ENCODE results near the gene ACAA1. TPM values are rescaled to one million over a fixed set of nuclear protein-coding genes. Genes with fewer than 3 reads are reported as not detected.

Gene ACAA1, protein sequence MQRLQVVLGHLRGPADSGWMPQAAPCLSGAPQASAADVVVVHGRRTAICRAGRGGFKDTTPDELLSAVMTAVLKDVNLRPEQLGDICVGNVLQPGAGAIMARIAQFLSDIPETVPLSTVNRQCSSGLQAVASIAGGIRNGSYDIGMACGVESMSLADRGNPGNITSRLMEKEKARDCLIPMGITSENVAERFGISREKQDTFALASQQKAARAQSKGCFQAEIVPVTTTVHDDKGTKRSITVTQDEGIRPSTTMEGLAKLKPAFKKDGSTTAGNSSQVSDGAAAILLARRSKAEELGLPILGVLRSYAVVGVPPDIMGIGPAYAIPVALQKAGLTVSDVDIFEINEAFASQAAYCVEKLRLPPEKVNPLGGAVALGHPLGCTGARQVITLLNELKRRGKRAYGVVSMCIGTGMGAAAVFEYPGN
- polyA plus RNA-seq (2013) = 54.5 TPM

DNA sequence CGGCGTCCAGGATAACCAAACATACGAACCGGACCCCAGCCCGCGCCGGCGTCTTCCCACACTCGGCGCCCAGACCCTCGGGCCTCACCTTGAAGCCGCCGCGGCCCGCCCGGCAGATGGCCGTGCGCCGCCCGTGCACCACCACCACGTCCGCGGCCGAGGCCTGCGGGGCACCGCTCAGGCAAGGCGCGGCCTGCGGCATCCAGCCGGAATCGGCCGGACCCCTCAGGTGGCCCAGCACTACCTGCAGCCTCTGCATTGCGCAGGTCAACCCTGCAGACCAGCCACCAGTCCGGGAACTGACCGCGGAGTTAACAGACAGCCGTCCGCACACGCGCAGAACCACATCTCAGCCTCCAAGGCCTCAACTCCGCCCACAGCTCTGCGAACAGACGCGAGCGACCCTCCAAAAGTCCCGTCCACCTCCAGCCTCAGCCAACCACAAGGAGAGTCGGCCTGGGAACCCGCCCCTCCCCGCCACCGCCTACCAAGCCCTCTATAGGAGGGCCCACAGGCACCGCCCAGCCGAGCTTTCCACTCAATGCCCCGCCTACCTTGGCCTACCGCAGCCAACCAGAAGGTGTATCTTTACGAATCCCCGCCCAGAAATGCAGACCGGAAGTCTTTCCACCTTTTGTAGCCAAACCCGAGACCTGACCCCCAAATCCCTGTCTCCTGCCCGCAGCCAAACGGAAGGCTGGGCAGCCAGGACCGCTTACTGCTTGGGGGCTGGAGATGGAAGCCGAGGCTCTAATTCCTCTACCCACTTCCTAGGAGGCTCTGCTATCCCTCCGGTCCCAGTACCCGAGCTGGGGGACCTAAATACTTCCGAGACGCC, at the start of gene ACAA1:
Gene ACAA1 (minus strand): TSS at position 351 of the 838 bp plus-strand sequence. CDS start 92 bp downstream, at position 259.
- DNase-seq = peak; percentile 98 to 99 (median 99)
- Histone ChIP-seq H3K4me3 (ENCODE audit: control insufficient read depth in 1 of 7, extremely low read depth in 1 of 7, insufficient read depth in 4 of 7, low read depth in 2 of 7, low read length in 6 of 7) (peak within 1 kb of the TSS; percentile 81 to 97 (median 92)), H3K4me1 (ENCODE audit: control extremely low read depth in 1 of 4, control insufficient read depth in 4 of 4, insufficient read depth in 4 of 4, low read length in 3 of 4) (peaks cover 2 to 53% (median 45%) of the 10 kb centered on the region in 4 experiments), H3K9me3 (ENCODE audit: control extremely low read depth in 1 of 5, control insufficient read depth in 4 of 5, insufficient read depth in 2 of 5, low read depth in 1 of 5, low read length in 4 of 5) (no peaks in the 10 kb centered on the region), H3K36me3 (ENCODE audit: control insufficient read depth in 4 of 4, insufficient read depth in 4 of 4, low read length in 3 of 4) (peaks cover 10 to 43% (median 38%) of the 10 kb centered on the region in 4 experiments), H3K27ac (ENCODE audit: insufficient read depth in 1 of 2, low read depth in 1 of 2, low read length in 2 of 2, poor library complexity in 1 of 2, severe bottlenecking in 2 of 2) (peak within 1 kb of the TSS; percentile 61 to 82), H3K27me3 (replicated peaks in 2 of 5; ENCODE audit: control insufficient read depth in 4 of 5, insufficient read depth in 5 of 5, low read length in 4 of 5) (no peaks in the 10 kb centered on the region)
- POLR2A ChIA-PET = interaction anchor here (1.0 to 3.5 kb wide), 3 partner anchors 25 to 140 kb away, joined by 3 to 17 read pairs (median 3); partner anchors contain the start of gene OXSR1
- CTCF ChIA-PET = interaction anchor here (0.8 to 3.7 kb wide), 6 partner anchors 10 to 210 kb away, joined by 3 to 27 read pairs (median 3); partner anchors contain the start of genes OXSR1 and XYLB
- 0% methylated on average over 57 of the region's 66 CpGs for WGBS (ENCODE audit: insufficient coverage)

DNA sequence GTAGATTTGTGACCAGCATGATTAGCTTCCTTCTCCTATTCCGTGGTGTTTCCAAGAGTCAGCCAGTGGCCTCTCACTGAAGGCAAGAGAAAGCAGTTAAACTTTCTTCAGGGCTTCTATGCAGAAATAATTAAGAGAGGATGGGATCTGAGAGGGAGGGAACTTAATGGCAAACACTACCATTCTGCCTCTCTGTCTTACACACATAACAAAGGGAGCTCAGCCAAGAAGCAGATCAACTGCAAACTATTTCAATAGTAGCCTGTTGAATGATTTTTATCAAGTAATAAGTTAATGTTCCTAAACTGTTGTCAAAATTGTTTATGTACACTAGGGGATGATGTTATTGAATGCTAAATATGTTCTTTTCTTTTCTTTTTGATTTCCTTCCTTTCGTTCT, 40.3 kb upstream of the ACAA1 start:
- no peak overlapping the region for H3K4me3 ChIP-seq (ENCODE audit: control insufficient read depth in 1 of 7, extremely low read depth in 1 of 7, insufficient read depth in 4 of 7, low read depth in 2 of 7, low read length in 6 of 7)
- peaks cover 0 to 4% (median 0%) of the 10 kb centered on the region in 4 experiments for H3K36me3 ChIP-seq (ENCODE audit: control insufficient read depth in 4 of 4, insufficient read depth in 4 of 4, low read length in 3 of 4)
- POLR2A ChIA-PET = no interaction called here
- H3K4me1 ChIP-seq (ENCODE audit: control extremely low read depth in 1 of 4, control insufficient read depth in 4 of 4, insufficient read depth in 4 of 4, low read length in 3 of 4) = peaks cover 0 to 7% (median 1%) of the 10 kb centered on the region in 4 experiments
- H3K27me3 ChIP-seq (replicated peaks in 2 of 5; ENCODE audit: control insufficient read depth in 4 of 5, insufficient read depth in 5 of 5, low read length in 4 of 5) = no peaks in the 10 kb centered on the region
- no peaks in the 10 kb centered on the region for H3K9me3 ChIP-seq (ENCODE audit: control extremely low read depth in 1 of 5, control insufficient read depth in 4 of 5, insufficient read depth in 2 of 5, low read depth in 1 of 5, low read length in 4 of 5)
- DNase-seq = no peak
- no peak overlapping the region for H3K27ac ChIP-seq (ENCODE audit: insufficient read depth in 1 of 2, low read depth in 1 of 2, low read length in 2 of 2, poor library complexity in 1 of 2, severe bottlenecking in 2 of 2)
- CTCF ChIA-PET = interaction anchor here (1.7 to 2.1 kb wide), 2 partner anchors 11 to 14 kb away, joined by 4 read pairs; no protein-coding TSS in a partner anchor
- WGBS (ENCODE audit: insufficient coverage) = 100% methylated on average over 1 of the region's 2 CpGs

DNA sequence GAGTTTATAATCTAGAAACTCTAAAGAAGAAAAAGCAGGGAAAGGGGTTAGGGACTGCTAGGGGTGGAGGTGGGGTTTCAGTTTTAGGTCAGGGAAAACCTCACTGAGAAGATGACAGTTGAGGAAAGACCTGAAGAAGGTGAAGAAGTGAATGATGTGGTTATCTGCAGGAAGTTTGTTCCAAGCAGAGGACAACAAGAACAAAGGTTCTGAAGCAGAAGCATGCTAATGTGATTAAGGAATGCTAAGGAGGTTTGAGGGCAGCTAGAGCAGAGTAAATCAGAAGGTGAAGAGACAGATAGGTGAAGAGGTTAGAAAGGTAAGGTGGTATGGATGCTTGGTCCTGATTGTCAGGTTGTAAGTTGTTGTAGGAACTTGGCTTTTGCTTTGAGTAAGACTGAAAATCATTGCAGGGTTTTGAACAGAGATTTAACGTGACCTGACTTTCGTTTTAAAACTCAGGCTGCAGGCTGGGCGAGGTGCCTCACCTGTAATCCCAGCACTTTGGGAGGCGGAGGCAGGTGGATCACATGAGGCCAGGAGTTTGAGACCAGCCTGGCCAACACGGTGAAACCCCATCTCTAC, 37.0 kb upstream of the ACAA1 start:
- ChIA-PET POLR2A (no interaction called here), CTCF (no interaction called here)
- no peak overlapping the region for H3K27ac ChIP-seq (ENCODE audit: insufficient read depth in 1 of 2, low read depth in 1 of 2, low read length in 2 of 2, poor library complexity in 1 of 2, severe bottlenecking in 2 of 2)

DNA sequence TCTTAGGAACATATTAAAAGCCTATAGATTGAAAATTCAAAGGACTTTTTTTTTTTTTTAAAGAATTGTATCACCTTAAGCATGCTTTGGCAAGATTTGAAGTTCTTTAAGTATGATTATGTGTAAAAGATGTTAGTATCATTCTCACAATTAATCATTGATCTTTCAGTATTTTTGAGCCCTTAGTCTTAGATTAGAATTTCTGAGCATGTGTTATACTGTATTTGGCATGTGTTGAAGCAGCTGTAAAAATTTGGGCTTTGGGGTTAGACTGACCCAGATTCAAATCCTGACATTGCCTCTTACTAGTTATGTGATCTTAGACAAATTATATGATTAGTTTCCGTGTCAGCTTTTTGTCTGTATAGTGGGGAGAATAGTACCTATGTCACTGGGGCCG, 34.7 kb upstream of the ACAA1 start:
- H3K27me3 ChIP-seq (replicated peaks in 2 of 5; ENCODE audit: control insufficient read depth in 4 of 5, insufficient read depth in 5 of 5, low read length in 4 of 5) = no peaks in the 10 kb centered on the region
- no peaks in the 10 kb centered on the region for H3K9me3 ChIP-seq (ENCODE audit: control extremely low read depth in 1 of 5, control insufficient read depth in 4 of 5, insufficient read depth in 2 of 5, low read depth in 1 of 5, low read length in 4 of 5)
- no peaks in the 10 kb centered on the region for H3K36me3 ChIP-seq (ENCODE audit: control insufficient read depth in 4 of 4, insufficient read depth in 4 of 4, low read length in 3 of 4)
- CTCF ChIA-PET = interaction anchor here (1.6 kb wide), 1 partner anchor 29 kb away, joined by 3 read pairs; no protein-coding TSS in a partner anchor
- POLR2A ChIA-PET = no interaction called here
- no peak overlapping the region for H3K27ac ChIP-seq (ENCODE audit: insufficient read depth in 1 of 2, low read depth in 1 of 2, low read length in 2 of 2, poor library complexity in 1 of 2, severe bottlenecking in 2 of 2)
- peaks cover 6 to 11% (median 8%) of the 10 kb centered on the region in 4 experiments for H3K4me1 ChIP-seq (ENCODE audit: control extremely low read depth in 1 of 4, control insufficient read depth in 4 of 4, insufficient read depth in 4 of 4, low read length in 3 of 4)
- no peak for DNase-seq
- 100% methylated on average over 1 of the region's 2 CpGs for WGBS (ENCODE audit: insufficient coverage)
- H3K4me3 ChIP-seq (ENCODE audit: control insufficient read depth in 1 of 7, extremely low read depth in 1 of 7, insufficient read depth in 4 of 7, low read depth in 2 of 7, low read length in 6 of 7) = no peak overlapping the region

More for the DNA sequence above, 37.0 kb upstream of the ACAA1 start:
- Histone ChIP-seq H3K27me3 (replicated peaks in 2 of 5; ENCODE audit: control insufficient read depth in 4 of 5, insufficient read depth in 5 of 5, low read length in 4 of 5) (no peaks in the 10 kb centered on the region), H3K4me3 (ENCODE audit: control insufficient read depth in 1 of 7, extremely low read depth in 1 of 7, insufficient read depth in 4 of 7, low read depth in 2 of 7, low read length in 6 of 7) (no peak overlapping the region), H3K4me1 (ENCODE audit: control extremely low read depth in 1 of 4, control insufficient read depth in 4 of 4, insufficient read depth in 4 of 4, low read length in 3 of 4) (peaks cover 0 to 7% (median 0%) of the 10 kb centered on the region in 4 experiments), H3K36me3 (ENCODE audit: control insufficient read depth in 4 of 4, insufficient read depth in 4 of 4, low read length in 3 of 4) (no peaks in the 10 kb centered on the region), H3K9me3 (ENCODE audit: control extremely low read depth in 1 of 5, control insufficient read depth in 4 of 5, insufficient read depth in 2 of 5, low read depth in 1 of 5, low read length in 4 of 5) (no peaks in the 10 kb centered on the region)
- WGBS (ENCODE audit: insufficient coverage) = 100% methylated on average over 4 of the region's 5 CpGs
- no peak for DNase-seq

DNA sequence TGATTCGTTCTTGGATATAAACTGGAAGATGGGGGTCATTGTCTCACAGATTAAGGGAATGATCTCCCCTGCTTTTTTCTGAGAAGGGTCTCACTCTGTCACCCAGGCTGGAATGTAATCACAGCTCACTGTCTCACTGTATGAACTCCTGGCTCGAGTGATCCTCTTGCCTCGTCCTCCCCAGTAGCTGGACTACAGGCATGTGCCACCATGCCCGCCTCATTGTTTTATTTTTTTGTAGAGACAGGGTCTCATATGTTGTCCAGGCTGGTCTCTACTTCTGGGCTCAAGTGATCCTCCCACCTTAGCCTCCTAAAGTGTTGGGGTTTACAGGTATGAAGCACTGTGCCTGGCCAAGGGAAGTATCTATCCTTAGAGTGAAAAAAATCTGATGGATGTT, 33.8 kb upstream of the ACAA1 start:
- ChIA-PET POLR2A (no interaction called here), CTCF (interaction anchor here (1.6 kb wide), 1 partner anchor 28 kb away, joined by 3 read pairs; no protein-coding TSS in a partner anchor)
- DNase-seq = no peak
- Histone ChIP-seq H3K4me3 (ENCODE audit: control insufficient read depth in 1 of 7, extremely low read depth in 1 of 7, insufficient read depth in 4 of 7, low read depth in 2 of 7, low read length in 6 of 7) (no peak overlapping the region), H3K27ac (ENCODE audit: insufficient read depth in 1 of 2, low read depth in 1 of 2, low read length in 2 of 2, poor library complexity in 1 of 2, severe bottlenecking in 2 of 2) (no peak overlapping the region), H3K36me3 (ENCODE audit: control insufficient read depth in 4 of 4, insufficient read depth in 4 of 4, low read length in 3 of 4) (no peaks in the 10 kb centered on the region), H3K9me3 (ENCODE audit: control extremely low read depth in 1 of 5, control insufficient read depth in 4 of 5, insufficient read depth in 2 of 5, low read depth in 1 of 5, low read length in 4 of 5) (no peaks in the 10 kb centered on the region), H3K27me3 (replicated peaks in 2 of 5; ENCODE audit: control insufficient read depth in 4 of 5, insufficient read depth in 5 of 5, low read length in 4 of 5) (no peaks in the 10 kb centered on the region), H3K4me1 (ENCODE audit: control extremely low read depth in 1 of 4, control insufficient read depth in 4 of 4, insufficient read depth in 4 of 4, low read length in 3 of 4) (peaks cover 6 to 17% (median 13%) of the 10 kb centered on the region in 4 experiments)
- 89% methylated on average over 1 of the region's 4 CpGs for WGBS (ENCODE audit: insufficient coverage)

DNA sequence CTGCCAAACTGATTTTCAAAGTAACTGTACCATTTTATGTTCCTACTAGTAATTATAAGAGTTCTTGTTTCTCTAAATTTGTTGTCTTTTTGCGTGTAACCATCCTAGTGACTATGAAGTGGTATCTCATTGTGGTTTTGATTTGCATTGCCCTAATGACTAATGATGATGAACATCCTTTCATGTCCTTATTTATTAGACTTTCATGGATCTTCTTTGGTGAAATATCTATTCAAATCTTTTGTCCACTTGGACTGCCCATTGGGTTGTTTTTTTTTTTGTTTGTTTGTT, 32.0 kb upstream of the ACAA1 start:
- WGBS (ENCODE audit: insufficient coverage) = no CpG with 5 or more reads among the region's 1 CpG
- Histone ChIP-seq H3K4me1 (ENCODE audit: control extremely low read depth in 1 of 4, control insufficient read depth in 4 of 4, insufficient read depth in 4 of 4, low read length in 3 of 4) (peaks cover 7 to 25% (median 19%) of the 10 kb centered on the region in 4 experiments), H3K27ac (ENCODE audit: insufficient read depth in 1 of 2, low read depth in 1 of 2, low read length in 2 of 2, poor library complexity in 1 of 2, severe bottlenecking in 2 of 2) (no peak overlapping the region), H3K36me3 (ENCODE audit: control insufficient read depth in 4 of 4, insufficient read depth in 4 of 4, low read length in 3 of 4) (no peaks in the 10 kb centered on the region), H3K27me3 (replicated peaks in 2 of 5; ENCODE audit: control insufficient read depth in 4 of 5, insufficient read depth in 5 of 5, low read length in 4 of 5) (no peaks in the 10 kb centered on the region), H3K9me3 (ENCODE audit: control extremely low read depth in 1 of 5, control insufficient read depth in 4 of 5, insufficient read depth in 2 of 5, low read depth in 1 of 5, low read length in 4 of 5) (no peaks in the 10 kb centered on the region), H3K4me3 (ENCODE audit: control insufficient read depth in 1 of 7, extremely low read depth in 1 of 7, insufficient read depth in 4 of 7, low read depth in 2 of 7, low read length in 6 of 7) (no peak overlapping the region)
- DNase-seq = no peak
- POLR2A ChIA-PET = no interaction called here
- CTCF ChIA-PET = no interaction called here

Data from common myeloid progenitor, CD34-positive (primary cell).